Hematopoietic multipotent progenitor cell treated with erythropoietin and hydrocortisone succinate and interleukin-3 and kit ligand, for 15 days (in vitro differentiated cells): ENCODE results near the gene NREP.

ENCODE experiments used
- DNase-seq: peaks from one replicate; pipeline ENCODE4 v3.0.0-alpha.2; 2015; ENCODE audit warnings: low spot score

NREP gene

DNA sequence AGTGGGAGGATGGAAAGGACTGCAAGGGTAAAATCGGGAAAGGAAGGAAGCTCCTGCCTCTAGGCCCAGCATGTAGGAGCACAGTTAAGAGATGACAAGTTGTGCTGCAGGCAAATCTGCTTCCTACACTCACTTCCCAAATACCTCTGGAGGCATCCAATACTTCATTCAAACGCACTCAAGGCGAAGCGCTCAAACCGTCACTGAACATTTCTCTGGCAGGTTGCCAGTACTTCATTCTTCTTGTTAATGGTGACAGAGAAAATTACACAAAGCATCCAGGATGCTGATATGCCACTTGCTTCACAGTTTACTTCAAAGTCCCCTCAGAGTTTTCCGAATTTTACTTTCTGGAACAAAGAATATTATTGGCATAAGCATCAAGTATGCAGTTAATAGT, 59.8 kb downstream of the NREP start:
- no peak for DNase-seq

DNA sequence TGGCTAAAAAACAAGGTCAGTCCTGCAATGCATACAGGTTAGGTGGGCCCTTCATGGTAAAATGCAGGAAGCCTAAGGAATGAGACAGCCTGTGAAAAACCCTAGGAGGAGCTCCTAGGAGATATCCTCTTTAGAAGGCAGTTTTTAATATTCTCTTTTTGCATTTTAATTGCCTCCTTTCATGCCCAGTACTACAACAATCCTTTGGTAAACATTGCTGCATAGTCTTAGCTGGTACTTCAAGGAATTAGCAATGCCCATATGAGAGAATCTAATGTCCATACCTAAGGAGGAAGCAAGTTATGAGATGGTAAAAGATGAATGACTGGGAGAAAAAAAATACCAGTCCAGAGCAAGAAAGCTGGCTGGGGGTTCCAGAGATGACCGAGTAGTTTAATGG, 61.0 kb downstream of the NREP start:
- DNase-seq, result no peak

- no peak for DNase-seq
Measured at GRCh38 chr5:111694133-111694532, 62.9 kb downstream of the NREP start.

DNA sequence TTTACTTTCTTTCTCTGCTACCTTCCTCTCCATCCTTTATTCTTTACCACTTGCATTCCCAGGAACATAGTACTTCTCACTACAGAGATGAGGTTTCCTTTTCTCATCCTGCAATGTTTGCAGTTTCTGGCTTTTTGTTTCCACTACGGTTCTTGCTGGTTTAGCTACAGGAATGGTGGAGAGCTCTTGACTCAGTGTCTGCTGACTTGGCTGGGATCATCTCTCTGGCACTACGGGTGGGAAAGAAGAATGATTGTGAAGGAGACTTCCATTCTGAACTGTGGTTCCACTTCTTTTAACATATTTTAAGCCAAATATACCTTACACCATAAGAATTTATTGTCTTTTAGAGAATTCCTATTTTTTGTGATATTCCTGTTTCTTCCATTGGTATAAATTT, 65.1 kb downstream of the NREP start:
- no peak for DNase-seq

DNA sequence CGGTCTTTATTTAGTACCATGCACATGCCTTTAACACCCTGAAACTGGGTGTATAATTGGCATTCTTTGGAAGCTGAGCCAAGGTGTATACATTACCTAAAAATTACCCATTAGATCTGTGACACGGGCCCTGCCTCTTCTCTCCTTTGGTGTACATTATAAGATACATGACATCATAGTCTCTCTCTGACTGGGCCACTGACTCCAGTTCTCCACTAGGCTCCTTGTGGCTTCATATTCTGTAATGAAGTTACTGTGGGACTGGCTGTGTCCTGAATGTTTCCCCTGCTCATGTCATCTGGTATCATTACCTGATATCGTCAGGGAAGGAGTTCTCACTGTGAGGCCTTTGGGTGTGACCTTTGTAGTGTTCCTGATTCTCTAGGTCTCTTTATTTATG, 65.5 kb downstream of the NREP start:
- DNase-seq, result no peak

- no peak for DNase-seq
Measured at GRCh38 chr5:111689357-111689935, 67.5 kb downstream of the NREP start.

DNA sequence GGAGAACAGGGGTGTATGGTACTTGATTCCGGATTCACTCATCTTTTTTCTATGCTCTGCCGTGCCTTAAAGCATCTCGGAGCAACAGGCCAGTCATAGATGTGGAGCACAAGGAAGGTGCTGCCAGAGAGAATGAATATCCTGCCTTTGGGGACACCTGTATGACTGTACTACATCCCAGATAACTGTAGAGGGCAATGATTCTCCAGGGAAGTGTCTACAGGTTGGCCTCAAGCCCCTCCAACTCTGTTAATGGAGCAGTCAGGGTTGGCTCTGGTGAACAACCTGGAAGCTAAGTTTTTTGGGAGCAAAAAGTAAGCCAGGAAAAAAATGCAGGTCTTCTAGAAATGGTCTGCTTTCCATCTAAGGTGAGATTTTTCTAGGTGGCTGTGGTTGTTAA, 71.0 kb downstream of the NREP start:
- no peak for DNase-seq

GRCh38 chr5:111682641-111683040, 74.4 kb downstream of the NREP start:
- DNase-seq, result no peak

GRCh38 chr5:111682121-111682520, 74.9 kb downstream of the NREP start:
- DNase-seq, result no peak

- no peak for DNase-seq
Measured at GRCh38 chr5:111681414-111682120, 75.4 kb downstream of the NREP start.

DNA sequence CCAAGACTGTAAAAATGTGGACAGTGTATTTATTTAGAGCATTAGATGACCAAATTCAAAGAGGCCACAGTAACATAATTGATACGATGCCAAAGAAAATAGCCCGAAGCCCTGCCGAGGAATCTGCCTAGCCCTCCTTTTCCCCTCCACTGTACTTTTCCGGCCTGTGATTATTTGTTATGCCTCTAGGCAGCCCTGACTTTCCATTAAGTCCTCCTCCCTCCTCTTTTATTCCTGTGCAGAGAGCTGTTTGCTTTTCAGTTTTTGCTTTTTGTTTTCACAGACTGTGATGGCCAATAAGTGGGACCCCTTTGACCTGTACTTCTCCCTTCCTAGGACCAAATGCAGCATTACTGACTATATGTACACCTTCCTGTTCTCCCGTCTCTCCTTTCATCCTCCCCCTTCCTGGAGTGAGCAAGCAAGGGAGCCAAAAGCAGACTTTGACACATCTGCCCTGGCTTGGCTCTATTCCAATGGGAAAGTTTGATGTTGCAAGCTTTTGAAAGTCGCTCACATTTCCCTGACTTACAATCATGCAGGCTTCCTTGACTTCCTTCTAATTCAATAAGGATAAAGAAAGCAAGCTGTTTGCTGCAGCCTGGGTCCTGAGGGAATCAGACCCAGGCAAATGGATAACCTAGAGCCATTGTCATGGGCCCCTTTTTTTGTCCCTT, 76.1 kb downstream of the NREP start:
- DNase-seq, result no peak

GRCh38 chr5:111679611-111680010, 77.4 kb downstream of the NREP start:
- DNase-seq, result no peak
